Choroid plexus epithelial cell (primary cell): ENCODE results near the gene WDR26.
"Not testable (repeated sequence)": the region's sequence is repeated elsewhere in the genome, so short reads cannot be mapped to it uniquely, and the experiment has no call there.

Source experiments
- DNase-seq: peaks from one replicate; pipeline ENCODE4 v3.0.0-alpha.2; 2010; ENCODE audit warnings: low read depth
- H3K4me3 ChIP-seq: 2 replicates; pipeline ENCODE4 v1.5.1; 2011; ENCODE audit warnings: low read depth, mild to moderate bottlenecking, control low read depth, low read length, moderate library complexity
- TF ChIP-seq, protein P1 (sequence below): conservative IDR thresholded peaks from 2 replicates; pipeline ENCODE4 v1.5.1; 2011; ENCODE audit warnings: low read depth, mild to moderate bottlenecking, control low read depth, inconsistent platforms, low read length, moderate library complexity

Gene WDR26

DNA sequence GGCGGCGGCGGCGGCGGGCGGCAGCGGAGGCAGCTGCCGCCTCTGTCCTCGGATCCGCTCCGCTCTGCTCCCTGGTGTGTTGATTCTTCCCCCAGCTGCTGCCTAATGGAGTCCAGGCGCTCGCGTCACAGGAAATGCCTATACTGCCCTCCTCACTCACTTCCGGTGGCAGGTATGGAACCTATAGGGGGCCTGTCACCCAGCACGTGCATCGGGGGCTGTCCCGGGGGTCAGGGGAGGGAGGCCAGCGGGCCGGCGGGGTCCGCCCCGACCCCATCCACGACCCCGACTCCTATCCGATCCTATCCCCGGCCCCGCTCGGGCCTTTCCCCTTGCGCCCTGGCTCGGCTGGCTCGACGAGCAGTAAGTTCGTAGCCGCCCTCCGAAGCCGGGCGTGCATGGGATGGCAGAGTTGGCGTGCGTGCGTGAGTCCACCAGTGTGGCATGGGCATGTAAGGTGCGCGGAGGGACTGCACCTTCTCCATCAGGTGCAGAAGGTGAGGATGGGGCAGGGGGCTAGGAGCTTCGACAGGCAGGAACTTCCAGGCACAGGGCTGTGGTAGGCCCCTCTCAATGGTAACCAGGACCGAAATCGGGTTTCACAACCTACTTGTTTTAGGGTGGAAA lies at the start of gene WDR26:
Gene WDR26, minus strand, starts transcription at position 107 of the 627 bp plus-strand sequence.
- TF ChIP-seq, protein P1, sequence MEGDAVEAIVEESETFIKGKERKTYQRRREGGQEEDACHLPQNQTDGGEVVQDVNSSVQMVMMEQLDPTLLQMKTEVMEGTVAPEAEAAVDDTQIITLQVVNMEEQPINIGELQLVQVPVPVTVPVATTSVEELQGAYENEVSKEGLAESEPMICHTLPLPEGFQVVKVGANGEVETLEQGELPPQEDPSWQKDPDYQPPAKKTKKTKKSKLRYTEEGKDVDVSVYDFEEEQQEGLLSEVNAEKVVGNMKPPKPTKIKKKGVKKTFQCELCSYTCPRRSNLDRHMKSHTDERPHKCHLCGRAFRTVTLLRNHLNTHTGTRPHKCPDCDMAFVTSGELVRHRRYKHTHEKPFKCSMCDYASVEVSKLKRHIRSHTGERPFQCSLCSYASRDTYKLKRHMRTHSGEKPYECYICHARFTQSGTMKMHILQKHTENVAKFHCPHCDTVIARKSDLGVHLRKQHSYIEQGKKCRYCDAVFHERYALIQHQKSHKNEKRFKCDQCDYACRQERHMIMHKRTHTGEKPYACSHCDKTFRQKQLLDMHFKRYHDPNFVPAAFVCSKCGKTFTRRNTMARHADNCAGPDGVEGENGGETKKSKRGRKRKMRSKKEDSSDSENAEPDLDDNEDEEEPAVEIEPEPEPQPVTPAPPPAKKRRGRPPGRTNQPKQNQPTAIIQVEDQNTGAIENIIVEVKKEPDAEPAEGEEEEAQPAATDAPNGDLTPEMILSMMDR: no peak
- H3K4me3 ChIP-seq: peak within 1 kb of the TSS; percentile 89
- DNase-seq: peak; percentile 80

DNA sequence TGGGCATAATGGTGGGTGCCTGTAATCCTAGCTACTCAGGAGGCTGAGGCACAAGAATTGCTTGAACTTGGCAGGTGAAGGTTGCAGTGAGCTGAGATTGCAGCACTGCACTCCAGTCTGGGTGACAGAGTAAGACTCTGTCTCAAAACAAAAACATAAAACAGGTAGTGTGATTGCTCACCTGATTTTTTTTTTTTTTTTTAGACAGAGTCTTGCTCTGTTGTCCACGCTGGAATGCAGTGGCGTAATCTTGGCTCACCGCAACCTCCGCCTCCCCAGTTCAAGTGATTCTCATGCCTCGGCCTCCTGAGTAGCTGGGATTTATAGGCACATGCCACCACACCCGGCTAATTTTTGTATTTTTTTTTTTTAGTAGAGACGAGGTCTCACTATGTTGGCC lies 48.6 kb upstream of the WDR26 start:
- DNase-seq, H3K4me3 ChIP-seq: not testable (repeated sequence)

DNA sequence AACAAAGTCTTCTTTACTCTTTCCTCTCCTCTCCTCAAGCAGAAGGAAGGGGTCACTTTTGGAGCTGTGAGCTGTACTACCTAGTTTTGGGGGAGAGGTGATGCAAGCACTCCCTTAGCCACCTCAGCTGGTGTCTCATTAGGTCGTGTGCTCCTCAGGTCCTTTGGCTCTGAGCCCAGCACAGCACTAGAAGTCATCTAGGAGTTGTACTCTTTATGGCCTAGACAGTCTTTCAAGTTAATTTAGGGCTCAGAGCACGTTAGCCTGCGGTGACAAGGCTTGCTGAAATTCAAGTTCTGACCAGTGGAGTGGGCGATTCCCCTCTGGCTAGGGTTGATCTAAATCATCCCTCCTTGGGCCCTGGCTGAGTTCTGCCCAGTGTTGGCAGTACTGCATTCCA lies 48.0 kb upstream of the WDR26 start:
- TF ChIP-seq, protein P1: no peak
- DNase-seq: peak; percentile 27

DNA sequence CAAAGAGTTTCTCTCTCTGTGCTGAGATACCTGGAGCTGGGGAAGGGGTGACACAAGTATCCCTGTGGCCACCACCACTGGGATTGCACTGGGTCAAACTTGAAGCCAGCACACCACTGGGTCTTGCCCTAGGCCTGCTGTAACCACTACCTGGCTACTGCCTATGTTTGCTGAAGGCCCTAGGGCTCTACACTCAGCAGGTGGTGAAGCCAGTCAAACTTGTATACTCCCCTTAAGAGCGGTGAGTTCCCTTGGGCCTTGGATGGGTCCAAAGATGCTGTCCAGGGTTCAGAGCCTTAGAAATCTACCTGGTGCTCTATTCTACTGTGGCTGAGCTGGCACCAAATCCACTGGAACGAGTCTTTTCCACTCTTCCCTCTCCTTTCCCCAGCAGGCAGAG lies 47.0 kb upstream of the WDR26 start:
- no peak for DNase-seq
- no peak overlapping the region for H3K4me3 ChIP-seq
- TF ChIP-seq, protein P1: no peak

More for the DNA sequence above, 48.0 kb upstream of the WDR26 start:
- no peak overlapping the region for H3K4me3 ChIP-seq

DNA sequence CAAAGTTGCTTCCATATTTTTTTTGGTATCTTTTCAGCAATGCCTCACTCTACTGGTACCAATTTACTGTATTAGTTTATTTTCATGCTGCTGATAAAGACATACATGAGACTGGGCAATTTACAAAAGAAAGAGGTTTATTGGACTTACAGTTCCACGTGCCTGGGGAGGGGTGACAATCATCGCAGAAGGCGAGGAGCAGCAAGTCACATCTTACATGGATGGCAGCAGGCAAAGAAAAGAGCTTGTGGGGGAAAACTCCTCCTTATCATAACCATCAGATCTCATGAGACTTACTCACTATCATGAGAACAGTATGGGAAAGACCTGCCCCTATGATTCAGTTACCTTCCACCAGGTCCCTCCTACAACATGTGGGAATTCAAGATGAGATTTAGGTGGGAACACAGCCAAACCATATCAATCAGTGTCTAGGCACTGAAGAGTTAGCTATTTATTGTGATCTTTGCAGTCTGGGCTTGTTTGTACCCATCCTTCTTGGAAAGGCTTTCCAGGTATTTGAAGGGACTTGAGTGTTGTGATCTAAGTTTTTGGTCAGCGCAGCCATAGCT lies 46.4 kb upstream of the WDR26 start:
- not testable (repeated sequence) for H3K4me3 ChIP-seq, DNase-seq

DNA sequence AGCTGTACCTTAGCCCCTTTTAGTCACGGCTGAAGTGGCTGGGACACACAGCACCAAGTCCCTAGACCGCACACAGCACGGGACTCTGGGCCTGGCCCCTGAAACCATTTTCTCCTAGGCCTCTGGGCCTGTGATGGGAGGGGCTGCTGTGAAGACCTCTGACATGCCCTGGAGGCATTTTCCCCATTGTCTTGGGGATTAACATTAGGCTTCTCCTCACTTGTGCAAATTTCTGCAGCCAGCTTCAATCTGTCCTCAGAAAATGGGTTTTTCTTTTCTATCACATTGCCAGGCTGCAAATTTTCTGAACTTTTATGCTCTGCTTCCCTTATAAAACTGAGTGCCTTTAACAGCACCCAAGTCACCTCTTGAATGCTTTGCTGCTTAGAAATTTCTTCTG lies 45.6 kb upstream of the WDR26 start:
- DNase-seq, H3K4me3 ChIP-seq: not testable (repeated sequence)

DNA sequence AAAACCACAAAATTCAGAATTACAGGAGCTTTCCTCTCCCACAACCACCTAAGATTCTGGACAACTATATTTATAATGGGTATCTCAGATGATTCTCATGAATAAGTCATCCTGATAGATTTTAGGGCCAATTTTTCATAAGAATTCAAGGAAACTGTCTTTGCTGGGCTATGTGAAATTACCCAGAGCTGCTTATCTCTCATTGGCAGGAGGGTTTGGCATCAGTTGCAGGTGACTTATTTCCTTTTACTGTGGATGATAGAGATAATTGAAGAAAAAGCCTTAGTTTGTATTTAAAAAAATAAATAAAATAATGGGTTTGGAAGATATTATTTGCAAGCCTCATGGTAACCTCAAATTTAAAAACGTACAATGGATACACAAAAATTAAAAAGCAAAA lies 38.2 kb upstream of the WDR26 start:
- no peak for DNase-seq
- H3K4me3 ChIP-seq: no peak overlapping the region
- TF ChIP-seq, protein P1: no peak

DNA sequence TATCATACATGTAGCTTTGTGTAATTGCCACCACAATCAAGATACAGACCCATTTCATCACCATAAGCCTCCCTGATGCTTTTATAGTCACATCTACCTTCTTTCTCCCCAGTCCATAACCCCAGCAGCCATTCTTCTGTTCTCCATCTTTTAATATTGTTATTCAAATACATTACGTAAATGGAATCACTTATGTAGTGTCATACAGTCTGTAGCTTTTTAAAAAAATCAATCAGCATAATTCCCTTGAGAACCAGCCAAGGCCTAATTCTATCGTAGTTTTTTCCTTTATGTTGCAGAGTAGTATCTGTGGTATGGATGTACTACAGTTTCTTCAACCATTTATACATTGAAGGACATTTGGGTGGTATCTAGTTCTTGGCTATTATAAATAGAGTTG lies 31.6 kb upstream of the WDR26 start:
- DNase-seq: no peak
- no peak overlapping the region for H3K4me3 ChIP-seq
- TF ChIP-seq, protein P1: no peak
